CD4-positive, alpha-beta T cell (primary cell): Measurements from ENCODE around the gene DDRGK1. TPM values are rescaled to one million over a fixed set of nuclear protein-coding genes. Genes with fewer than 3 reads are reported as not detected.

ENCODE experiments used
- ATAC-seq: fragments of 200-7000 bp; cut with Tn5 transposase; one replicate; pipeline ENCODE4 v1.10.0; 2022; ENCODE audit warnings: mild to moderate bottlenecking; ENCODE audit not compliant: poor library complexity
- CTCF ChIA-PET: fragments of 350-600 bp; sonication (Branson Sonifier 250); formaldehyde crosslinking; loops from one replicate; lab custom pipeline; 2021; ENCODE audit warnings: antibody characterized with exemption, inconsistent platforms; lab: Charles Lee
- POLR2A ChIA-PET: fragments of 350-600 bp; sonication (Branson Sonifier 250); formaldehyde crosslinking; loops from one replicate; lab custom pipeline; 2021; ENCODE audit warnings: antibody characterized with exemption, inconsistent platforms; lab: Charles Lee
- DNase-seq, 14 experiments: peaks; one replicate each; pipeline ENCODE4 v3.0.0-alpha.2; 2013 to 2020; ENCODE audit warnings: mixed read lengths in 2 of 14
- H3K27ac ChIP-seq, 2 donors: one replicate each; pipeline versions ENCODE4 v1.5.1 to v1.7.0; 2013; ENCODE audit warnings: low read length in 2 of 2, low read depth in 1 of 2, mild to moderate bottlenecking in 1 of 2
- H3K27me3 ChIP-seq, 2 experiments: 1 replicate in 1 of 2; 2 replicates in 1 of 2; pipeline versions ENCODE4 v1.6.1 to v1.7.0; 2013; ENCODE audit warnings: low read length in 2 of 2, control low read depth in 1 of 2, mild to moderate bottlenecking in 1 of 2, moderate library complexity in 1 of 2; ENCODE audit not compliant: insufficient read depth in 2 of 2, control insufficient read depth in 1 of 2
- H3K36me3 ChIP-seq: one replicate; pipeline ENCODE4 v1.6.1; 2013; ENCODE audit warnings: low read length, control low read depth; ENCODE audit not compliant: insufficient read depth
- H3K4me1 ChIP-seq: one replicate; pipeline ENCODE4 v1.6.1; 2013; ENCODE audit warnings: low read length, control low read depth; ENCODE audit not compliant: insufficient read depth
- H3K4me3 ChIP-seq: one replicate; pipeline ENCODE4 v1.5.1; 2013; ENCODE audit warnings: mild to moderate bottlenecking, low read length, moderate library complexity
- H3K9me3 ChIP-seq, 2 experiments: 1 replicate in 1 of 2; 2 replicates in 1 of 2; pipeline versions ENCODE4 v1.6.1 to v1.7.0; 2013; ENCODE audit warnings: low read length in 2 of 2, mild to moderate bottlenecking in 2 of 2, control low read depth in 1 of 2, moderate library complexity in 1 of 2; ENCODE audit not compliant: control insufficient read depth in 1 of 2, insufficient read depth in 1 of 2
- H3K27ac Mint-ChIP-seq: one replicate; pipeline ENCODE4 v1.8.0; 2020; ENCODE audit warnings: mixed read lengths
- H3K27me3 Mint-ChIP-seq: one replicate; pipeline ENCODE4 v1.8.0; 2021; ENCODE audit warnings: mixed read lengths
- H3K36me3 Mint-ChIP-seq: one replicate; pipeline ENCODE4 v1.8.0; 2021; ENCODE audit warnings: low read depth, mixed read lengths
- H3K4me1 Mint-ChIP-seq: one replicate; pipeline ENCODE4 v1.8.0; 2021; ENCODE audit warnings: low read depth, mixed read lengths
- H3K4me3 Mint-ChIP-seq: one replicate; pipeline ENCODE4 v1.8.0; 2020; ENCODE audit warnings: mild to moderate bottlenecking, mixed read lengths
- H3K9me3 Mint-ChIP-seq: one replicate; pipeline ENCODE4 v1.8.0; 2020; ENCODE audit warnings: mixed read lengths
- intact Hi-C, 2 experiments: fragments of 100-400 bp; cut with DNase I in 1 of 2; cut with micrococcal nuclease in 1 of 2; formaldehyde crosslinking; loops; one replicate each; pipeline versions ENCODE4 v1.15.1 to v1.9.0; 2023 to 2025; cut with DNase I, micrococcal nuclease
- total RNA-seq, 174 experiments: library from RNA in 2 of 174; stranded (reverse) in 2 of 174; gene quantifications; one replicate each; pipeline ENCODE4 v1.2.3 and lab custom pipeline; 2021 to 2026
- TF ChIP-seq, protein P1 (sequence below): fragments of 200-600 bp; IDR thresholded peaks from one replicate; pipeline ENCODE4 v1.8.0; 2022; ENCODE audit warnings: antibody characterized with exemption, mild to moderate bottlenecking

The DDRGK1 gene
- total RNA-seq, 2 experiments from 2014 or later: 40.7 to 43.4 TPM

DNA sequence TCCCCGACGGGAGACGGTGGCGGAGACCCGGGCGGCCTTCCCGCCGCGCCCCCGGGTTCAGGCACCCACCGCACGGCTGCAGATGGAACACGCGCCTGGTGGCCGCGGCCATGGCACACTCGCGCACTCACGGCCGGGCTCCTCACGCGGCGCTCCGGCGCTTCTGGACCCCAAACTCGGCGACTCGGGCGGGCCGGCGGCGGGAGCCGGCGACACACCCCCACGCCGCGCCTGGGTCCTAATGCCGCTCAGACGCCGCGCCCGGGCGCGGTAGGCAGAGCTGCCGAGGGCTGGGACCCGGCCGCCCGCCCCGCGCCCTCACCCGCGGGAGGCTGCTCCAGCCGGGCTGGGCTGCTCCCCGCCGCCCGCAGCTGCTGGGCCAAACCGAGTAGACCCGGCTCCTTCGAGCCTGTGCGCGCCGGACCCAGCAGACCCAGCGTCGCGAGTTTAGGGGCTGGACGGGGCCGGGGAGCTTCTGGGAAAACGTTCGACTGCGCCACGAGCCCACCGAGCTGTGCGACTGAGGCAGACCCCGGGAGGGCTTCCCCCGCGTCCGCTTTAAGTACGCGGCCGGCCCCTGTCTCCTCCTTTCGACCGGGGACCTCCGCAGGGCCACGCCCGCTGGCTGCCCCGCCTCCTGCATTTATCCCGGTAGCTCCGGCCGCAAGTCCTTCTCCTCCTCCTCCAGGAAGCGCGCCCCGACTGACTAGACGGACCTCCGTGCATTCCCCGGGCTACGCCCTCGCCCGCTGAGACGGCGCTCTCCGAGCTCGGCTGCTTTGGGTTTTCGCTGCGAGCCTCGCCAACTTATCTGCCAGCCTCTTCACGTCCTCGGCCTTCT lies 34.8 kb upstream of the DDRGK1 start, which contains the start of gene SLC4A11:
SLC4A11 (minus strand) TSS at position 165 of the 841 bp plus-strand sequence; CDS start at position 112, 53 bp downstream.
- Histone ChIP-seq H3K4me1 (peaks cover 24% of the 10 kb centered on the region), H3K9me3 (peaks cover 0 to 24% of the 10 kb centered on the region in 2 experiments), H3K27ac (no peak within 1 kb of the TSS), H3K27me3 (peaks cover 51 to 53% of the 10 kb centered on the region in 2 experiments), H3K36me3 (no peaks in the 10 kb centered on the region), H3K4me3 (peak within 1 kb of the TSS; percentile 64)
- Mint-ChIP-seq H3K27me3 (peaks cover 70% of the 10 kb centered on the region), H3K27ac (no peak within 1 kb of the TSS), H3K36me3 (no peaks in the 10 kb centered on the region), H3K4me1 (peaks cover 6% of the 10 kb centered on the region), H3K4me3 (peak within 1 kb of the TSS; percentile 93), H3K9me3 (no peaks in the 10 kb centered on the region)
- CTCF ChIA-PET: interaction anchor here (1.5 kb wide), 1 partner anchor 10 kb away, joined by 4 read pairs; no protein-coding TSS in a partner anchor
- DNase-seq (peak in 9 of 14 experiments; percentile 10 to 55 (median 41)), ATAC-seq (peak; percentile 61)
- POLR2A ChIA-PET: interaction anchor here (0.9 to 2.6 kb wide), 6 partner anchors 8 to 82 kb away, joined by 3 to 13 read pairs (median 4); no protein-coding TSS in a partner anchor
- intact Hi-C loops: loop anchor here in 1 of 2 experiments (2.0 kb wide), 1 partner anchor 64 kb away; no protein-coding TSS in a partner anchor
- TF ChIP-seq, protein P1, sequence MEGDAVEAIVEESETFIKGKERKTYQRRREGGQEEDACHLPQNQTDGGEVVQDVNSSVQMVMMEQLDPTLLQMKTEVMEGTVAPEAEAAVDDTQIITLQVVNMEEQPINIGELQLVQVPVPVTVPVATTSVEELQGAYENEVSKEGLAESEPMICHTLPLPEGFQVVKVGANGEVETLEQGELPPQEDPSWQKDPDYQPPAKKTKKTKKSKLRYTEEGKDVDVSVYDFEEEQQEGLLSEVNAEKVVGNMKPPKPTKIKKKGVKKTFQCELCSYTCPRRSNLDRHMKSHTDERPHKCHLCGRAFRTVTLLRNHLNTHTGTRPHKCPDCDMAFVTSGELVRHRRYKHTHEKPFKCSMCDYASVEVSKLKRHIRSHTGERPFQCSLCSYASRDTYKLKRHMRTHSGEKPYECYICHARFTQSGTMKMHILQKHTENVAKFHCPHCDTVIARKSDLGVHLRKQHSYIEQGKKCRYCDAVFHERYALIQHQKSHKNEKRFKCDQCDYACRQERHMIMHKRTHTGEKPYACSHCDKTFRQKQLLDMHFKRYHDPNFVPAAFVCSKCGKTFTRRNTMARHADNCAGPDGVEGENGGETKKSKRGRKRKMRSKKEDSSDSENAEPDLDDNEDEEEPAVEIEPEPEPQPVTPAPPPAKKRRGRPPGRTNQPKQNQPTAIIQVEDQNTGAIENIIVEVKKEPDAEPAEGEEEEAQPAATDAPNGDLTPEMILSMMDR: no peak

DNA sequence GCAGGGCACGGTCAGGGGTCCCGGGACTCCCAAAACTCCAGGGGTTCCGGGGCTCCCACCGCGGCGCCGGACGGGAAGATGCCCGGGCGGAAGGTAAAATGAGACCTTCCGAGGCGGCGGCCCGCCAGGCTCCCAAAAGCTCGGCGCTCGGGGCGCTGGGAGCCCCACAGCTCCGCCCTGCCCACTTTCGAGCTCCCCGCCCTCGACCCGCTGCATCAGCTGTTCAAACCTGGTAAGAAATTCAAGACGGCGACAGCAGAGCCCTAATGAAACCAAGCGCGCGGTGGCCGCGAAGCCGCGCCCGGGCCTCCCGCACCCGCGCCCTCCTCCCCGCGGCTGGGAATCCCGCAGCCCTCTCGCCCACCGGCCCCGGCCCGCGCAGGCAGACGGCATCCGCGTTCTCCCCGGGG lies 34.1 kb upstream of the DDRGK1 start:
- peak; percentile 73 for ATAC-seq
- POLR2A ChIA-PET: interaction anchor here (0.9 to 2.6 kb wide), 5 partner anchors 8 to 81 kb away, joined by 3 to 13 read pairs (median 5); no protein-coding TSS in a partner anchor
- intact Hi-C loops: loop anchor here in 1 of 2 experiments (2.0 kb wide), 1 partner anchor 64 kb away; no protein-coding TSS in a partner anchor

More for the DNA sequence above, 34.1 kb upstream of the DDRGK1 start:
- Histone ChIP-seq H3K27ac (no peak overlapping the region), H3K4me1 (peaks cover 24% of the 10 kb centered on the region), H3K36me3 (no peaks in the 10 kb centered on the region), H3K27me3 (peaks cover 50 to 51% of the 10 kb centered on the region in 2 experiments), H3K4me3 (peak overlapping the region; percentile 59), H3K9me3 (peaks cover 0 to 24% of the 10 kb centered on the region in 2 experiments)
- DNase-seq: peak; percentile 20 to 65 (median 34)
- Mint-ChIP-seq H3K4me3 (peak overlapping the region; percentile 87), H3K4me1 (peaks cover 6% of the 10 kb centered on the region), H3K27me3 (peaks cover 65% of the 10 kb centered on the region), H3K9me3 (no peaks in the 10 kb centered on the region), H3K27ac (no peak overlapping the region), H3K36me3 (no peaks in the 10 kb centered on the region)
- TF ChIP-seq, protein P1: no peak
- CTCF ChIA-PET: interaction anchor here (0.6 to 1.5 kb wide), 2 partner anchors 11 to 381 kb away, joined by 3 to 4 read pairs; no protein-coding TSS in a partner anchor
